HEK293T (cell line): ENCODE data around the gene XPR1.

Source experiments
- CTCF ChIA-PET: fragments of 350-600 bp; formaldehyde crosslinking; extraction: SDS; loops from one replicate; lab custom pipeline; 2021; ENCODE audit warnings: antibody characterized with exemption, inconsistent platforms; lab: Yijun Ruan, JAX
- POLR2A ChIA-PET: fragments of 350-600 bp; formaldehyde crosslinking; extraction: SDS; loops from one replicate; lab custom pipeline; 2020; ENCODE audit warnings: antibody characterized with exemption, inconsistent platforms; lab: Yijun Ruan, JAX
- DNase-seq: peaks from one replicate; pipeline ENCODE4 v3.0.0; 2012; ENCODE audit warnings: mixed read lengths; ENCODE audit errors: extremely low spot score
- ARNT ChIP-seq: fragments of 450-650 bp; IDR thresholded peaks from 2 replicates; pipeline ENCODE4 v1.6.1; 2017; ENCODE audit warnings: mild to moderate bottlenecking
- BHLHE40 ChIP-seq: fragments of 450-650 bp; IDR thresholded peaks from 2 replicates; pipeline ENCODE4 v1.6.1; 2016; ENCODE audit warnings: mild to moderate bottlenecking, moderate library complexity, borderline replicate concordance
- CTBP1 ChIP-seq: fragments of 450-650 bp; IDR thresholded peaks from 2 replicates; pipeline ENCODE4 v1.6.1; 2016; ENCODE audit warnings: borderline replicate concordance
- ELF4 ChIP-seq: fragments of 450-650 bp; IDR thresholded peaks from 2 replicates; pipeline ENCODE4 v1.6.1; 2017; ENCODE audit warnings: antibody characterized with exemption
- FOXA1 ChIP-seq: fragments of 450-650 bp; IDR thresholded peaks from 2 replicates; pipeline ENCODE4 v1.6.1; 2016; ENCODE audit warnings: mild to moderate bottlenecking
- FOXK2 ChIP-seq: fragments of 450-650 bp; IDR thresholded peaks from 2 replicates; pipeline ENCODE4 v1.6.1; 2016; ENCODE audit warnings: mild to moderate bottlenecking
- FOXM1 ChIP-seq: fragments of 450-650 bp; IDR thresholded peaks from 2 replicates; pipeline ENCODE4 v1.6.1; 2017; ENCODE audit warnings: mild to moderate bottlenecking, borderline replicate concordance
- HDGF ChIP-seq: fragments of 450-650 bp; IDR thresholded peaks from 2 replicates; pipeline ENCODE4 v1.6.1; 2017; ENCODE audit warnings: antibody characterized with exemption, borderline replicate concordance
- L3MBTL2 ChIP-seq: fragments of 450-650 bp; conservative IDR thresholded peaks from 2 replicates; pipeline ENCODE4 v1.6.1; 2016; ENCODE audit warnings: mild to moderate bottlenecking
- LEF1 ChIP-seq: fragments of 450-650 bp; IDR thresholded peaks from 2 replicates; pipeline ENCODE4 v1.6.1; 2017; ENCODE audit warnings: mild to moderate bottlenecking, borderline replicate concordance
- NFRKB ChIP-seq: fragments of 450-650 bp; IDR thresholded peaks from 2 replicates; pipeline ENCODE4 v1.6.1; 2016; ENCODE audit warnings: mild to moderate bottlenecking, moderate library complexity
- SP1 ChIP-seq: fragments of 450-650 bp; IDR thresholded peaks from 2 replicates; pipeline ENCODE4 v1.6.1; 2017
- SUZ12 ChIP-seq: fragments of 450-650 bp; IDR thresholded peaks from 2 replicates; pipeline ENCODE4 v1.6.1; 2016; ENCODE audit warnings: mild to moderate bottlenecking
- TARDBP ChIP-seq: fragments of 450-650 bp; IDR thresholded peaks from 2 replicates; pipeline ENCODE4 v1.6.1; 2016
- ZNF384 ChIP-seq: fragments of 450-650 bp; IDR thresholded peaks from 2 replicates; pipeline ENCODE4 v1.6.1; 2016
- TF ChIP-seq, protein P1 (sequence below): fragments of 450-650 bp; IDR thresholded peaks from 2 replicates; pipeline ENCODE4 v1.6.1; 2016

XPR1 gene

GRCh38 chr1:180905927-180906326 is 274.1 kb downstream of the XPR1 start:
- no peak for DNase-seq
- ChIA-PET POLR2A (no interaction called here), CTCF (interaction anchor here (0.8 kb wide), 1 partner anchor 10 kb away, joined by 3 read pairs; no protein-coding TSS in a partner anchor)
- TF ChIP-seq ELF4 (no peak), HDGF (no peak), LEF1 (no peak), SP1 (no peak), ARNT (no peak), CTBP1 (no peak), NFRKB (no peak), SUZ12 (no peak), ZNF384 (no peak)

DNA sequence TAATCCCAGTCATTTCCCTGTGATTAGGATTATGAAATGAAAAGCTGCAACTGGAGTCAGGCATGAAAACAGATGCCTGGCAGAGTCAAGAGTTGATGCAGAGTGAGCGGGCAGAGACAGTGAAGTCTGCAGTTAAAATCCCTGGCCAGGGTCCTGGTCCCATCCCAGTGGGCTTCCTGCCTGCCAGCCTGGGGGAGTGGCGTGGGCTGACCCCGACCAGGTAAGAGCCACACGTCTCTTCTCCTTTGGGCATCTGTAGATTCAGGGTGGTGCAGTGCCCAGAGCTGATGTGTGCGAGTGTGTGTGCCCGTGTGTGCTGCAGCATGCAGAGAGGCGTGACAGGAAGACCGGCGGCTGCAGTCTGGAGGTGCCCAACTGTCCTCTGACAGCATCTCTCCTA is 274.7 kb downstream of the XPR1 start:
- no peak for DNase-seq
- ChIA-PET CTCF (no interaction called here), POLR2A (no interaction called here)
- TF ChIP-seq ELF4, result no peak
- no peak for TF ChIP-seq ARNT
- TF ChIP-seq HDGF, result no peak
- no peak for TF ChIP-seq ZNF384

DNA sequence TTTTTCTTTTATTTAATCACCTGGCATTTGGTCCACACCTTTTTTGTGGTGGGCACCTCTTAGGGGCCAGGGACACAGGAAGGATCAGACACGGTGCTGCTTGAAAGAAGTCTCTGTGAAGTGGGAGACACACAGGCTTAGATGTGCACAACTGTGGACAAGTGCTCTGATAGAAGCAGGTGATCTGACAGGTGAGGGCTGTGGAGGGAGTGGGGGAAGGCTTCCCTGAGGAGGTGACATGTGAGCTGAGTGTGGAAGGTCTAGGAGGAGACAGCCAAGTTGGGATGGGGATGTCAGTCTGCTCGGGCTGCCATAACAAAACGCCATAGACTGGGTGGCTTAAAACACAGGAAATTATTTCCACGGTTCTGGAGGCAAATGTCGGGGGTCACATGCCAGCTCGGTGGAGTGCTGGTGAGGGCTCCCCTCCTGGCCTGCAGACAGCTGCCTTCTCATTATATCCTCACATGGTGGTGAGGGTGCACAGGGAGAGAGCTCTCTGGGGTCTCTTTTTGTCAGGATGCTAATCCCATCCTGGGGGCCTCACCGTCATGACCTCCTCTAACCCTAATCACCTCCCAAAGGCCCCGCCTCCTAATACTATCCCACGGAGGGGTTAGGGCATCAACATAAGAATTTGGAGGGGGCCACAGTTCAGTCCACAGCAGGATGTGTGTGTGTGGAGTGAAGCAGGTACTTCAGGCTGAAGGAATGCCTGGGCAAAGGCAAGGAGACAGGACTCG is 275.7 kb downstream of the XPR1 start:
- ChIA-PET CTCF (no interaction called here), POLR2A (no interaction called here)
- no peak for DNase-seq

DNA sequence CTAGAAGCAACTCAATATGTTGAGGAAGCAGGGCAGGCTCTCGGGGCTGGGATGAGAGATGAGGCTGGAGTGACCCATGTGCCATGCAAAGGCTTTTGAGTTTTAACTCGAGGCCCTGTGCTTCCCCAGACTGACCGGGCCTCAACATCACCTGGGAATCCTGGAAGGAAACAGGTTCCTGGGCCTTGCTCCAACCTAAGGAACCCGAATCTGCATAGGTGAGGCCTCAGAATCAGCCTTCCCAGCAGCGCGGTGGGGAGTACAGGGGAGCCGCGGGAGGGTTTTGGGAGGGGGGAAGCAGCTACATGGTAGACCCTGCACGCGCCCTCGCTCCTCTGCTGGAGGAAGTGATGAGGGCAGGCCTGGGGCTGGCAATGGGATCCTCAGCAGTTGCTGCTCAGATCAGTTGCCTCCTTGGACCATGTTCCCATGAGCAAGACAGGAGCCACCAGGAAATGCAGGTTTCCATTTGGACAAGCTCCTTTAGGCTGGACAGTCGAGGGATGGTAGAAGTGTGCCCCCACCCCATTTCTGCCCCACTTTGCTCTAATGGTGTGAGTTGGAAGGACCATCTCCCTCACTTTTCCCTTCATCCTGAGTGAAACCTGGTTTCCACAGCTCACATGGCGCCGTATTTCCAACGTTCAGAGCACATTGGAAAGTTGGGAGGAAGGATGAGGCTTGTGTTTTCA is 276.4 kb downstream of the XPR1 start:
- DNase-seq, result no peak
- TF ChIP-seq NFRKB (no peak), HDGF (no peak), FOXK2 (no peak), LEF1 (no peak), ZNF384 (no peak), SUZ12 (no peak), ELF4 (no peak), ARNT (no peak), L3MBTL2 (no peak), FOXM1 (no peak), BHLHE40 (no peak), CTBP1 (no peak)
- TF ChIP-seq, protein P1, sequence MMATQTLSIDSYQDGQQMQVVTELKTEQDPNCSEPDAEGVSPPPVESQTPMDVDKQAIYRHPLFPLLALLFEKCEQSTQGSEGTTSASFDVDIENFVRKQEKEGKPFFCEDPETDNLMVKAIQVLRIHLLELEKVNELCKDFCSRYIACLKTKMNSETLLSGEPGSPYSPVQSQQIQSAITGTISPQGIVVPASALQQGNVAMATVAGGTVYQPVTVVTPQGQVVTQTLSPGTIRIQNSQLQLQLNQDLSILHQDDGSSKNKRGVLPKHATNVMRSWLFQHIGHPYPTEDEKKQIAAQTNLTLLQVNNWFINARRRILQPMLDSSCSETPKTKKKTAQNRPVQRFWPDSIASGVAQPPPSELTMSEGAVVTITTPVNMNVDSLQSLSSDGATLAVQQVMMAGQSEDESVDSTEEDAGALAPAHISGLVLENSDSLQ, result no peak
- CTCF ChIA-PET, result no interaction called here
- POLR2A ChIA-PET, result no interaction called here

More for the DNA sequence above, 275.7 kb downstream of the XPR1 start:
- TF ChIP-seq SUZ12, result no peak
- no peak for TF ChIP-seq TARDBP
- TF ChIP-seq CTBP1, result no peak

DNA sequence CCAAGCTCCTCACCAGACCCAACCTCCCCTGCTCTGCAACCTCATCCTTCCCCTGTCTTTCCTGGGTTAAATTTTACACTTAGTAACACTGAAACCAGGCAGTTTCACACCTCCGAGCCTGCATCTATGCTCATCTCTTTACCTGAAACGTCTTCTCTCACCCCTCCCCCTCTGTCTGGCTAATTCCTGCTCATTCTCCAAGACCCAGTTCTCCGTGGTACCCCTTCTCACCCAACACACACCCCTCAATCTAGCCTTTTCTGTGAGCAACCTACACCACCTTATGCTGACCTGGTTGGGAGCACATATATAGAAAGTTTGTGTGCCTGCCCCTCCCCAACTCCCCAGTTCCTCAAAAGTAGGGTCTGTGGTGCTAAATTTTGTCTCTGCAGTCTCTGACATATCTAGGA is 277.2 kb downstream of the XPR1 start:
- ChIA-PET CTCF (no interaction called here), POLR2A (no interaction called here)
- TF ChIP-seq, protein P1, result no peak
- TF ChIP-seq SUZ12 (no peak), LEF1 (no peak), L3MBTL2 (no peak), FOXA1 (no peak), CTBP1 (no peak), NFRKB (no peak), HDGF (no peak), FOXK2 (no peak), SP1 (no peak), ELF4 (no peak), BHLHE40 (no peak)
- DNase-seq, result no peak

- CTCF ChIA-PET, result interaction anchor here (0.6 kb wide), 1 partner anchor 1772 kb away, joined by 4 read pairs; no protein-coding TSS in a partner anchor
- DNase-seq, result no peak
- no peak for TF ChIP-seq ARNT
- no peak for TF ChIP-seq HDGF
- TF ChIP-seq FOXK2, result no peak
- no peak for TF ChIP-seq ELF4
- TF ChIP-seq TARDBP, result no peak
- no peak for TF ChIP-seq NFRKB
- no peak for TF ChIP-seq CTBP1
- TF ChIP-seq SP1, result no peak
- no peak for TF ChIP-seq LEF1
- no peak for TF ChIP-seq ZNF384
- TF ChIP-seq, protein P1, result no peak
- no peak for TF ChIP-seq BHLHE40
- no peak for TF ChIP-seq SUZ12
- TF ChIP-seq FOXA1, result no peak
- no peak for TF ChIP-seq FOXM1
- TF ChIP-seq L3MBTL2, result no peak
- POLR2A ChIA-PET, result no interaction called here
These were observed 277.7 kb downstream of the XPR1 start for GRCh38 chr1:180909462-180909976.
